ENCODE data around the gene DCXR. TPM values are rescaled to one million over a fixed set of nuclear protein-coding genes. Genes with fewer than 3 reads are reported as not detected.

DCXR gene
- total and polyA plus RNA-seq, 2 of the 13 experiments (the other 11 are each of a cell fraction or from before 2014, with no cell fraction given), result 287 to 311 TPM

GRCh38 chr17:81992306-81993102 lies 45.0 kb downstream of the DCXR start (continued):
- TF ChIP-seq, protein P1, sequence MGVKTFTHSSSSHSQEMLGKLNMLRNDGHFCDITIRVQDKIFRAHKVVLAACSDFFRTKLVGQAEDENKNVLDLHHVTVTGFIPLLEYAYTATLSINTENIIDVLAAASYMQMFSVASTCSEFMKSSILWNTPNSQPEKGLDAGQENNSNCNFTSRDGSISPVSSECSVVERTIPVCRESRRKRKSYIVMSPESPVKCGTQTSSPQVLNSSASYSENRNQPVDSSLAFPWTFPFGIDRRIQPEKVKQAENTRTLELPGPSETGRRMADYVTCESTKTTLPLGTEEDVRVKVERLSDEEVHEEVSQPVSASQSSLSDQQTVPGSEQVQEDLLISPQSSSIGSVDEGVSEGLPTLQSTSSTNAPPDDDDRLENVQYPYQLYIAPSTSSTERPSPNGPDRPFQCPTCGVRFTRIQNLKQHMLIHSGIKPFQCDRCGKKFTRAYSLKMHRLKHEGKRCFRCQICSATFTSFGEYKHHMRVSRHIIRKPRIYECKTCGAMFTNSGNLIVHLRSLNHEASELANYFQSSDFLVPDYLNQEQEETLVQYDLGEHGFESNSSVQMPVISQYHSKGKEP (CRISPR knock-in tag; IDR thresholded peaks at IDR 0.05), result peak; percentile 83
- TF ChIP-seq ZNF563 (CRISPR knock-in tag; IDR thresholded peaks at IDR 0.05) (peak; percentile 74), RFX3 (CRISPR knock-in tag; IDR thresholded peaks at IDR 0.05) (no peak), ZNF790 (CRISPR knock-in tag; IDR thresholded peaks at IDR 0.05; ENCODE audit: borderline replicate concordance) (peak; percentile 21; the same call in 1 of the 2 replicates), SOX6 (IDR thresholded peaks at IDR 0.05) (no peak), SOX6 (CRISPR knock-in tag; IDR thresholded peaks at IDR 0.05) (peak; percentile 95), ETV6 (CRISPR knock-in tag; conservative IDR thresholded peaks at IDR 0.05) (0 out of 2 replicates have a peak, but pooled peaks have one; percentile 52), ZNF772 (CRISPR knock-in tag; IDR thresholded peaks at IDR 0.05) (peak; percentile 99), MEF2D (CRISPR knock-in tag; IDR thresholded peaks at IDR 0.05) (peak; percentile 96), ZBTB33 (CRISPR knock-in tag; IDR thresholded peaks at IDR 0.05) (peak; percentile 68), IRX3 (CRISPR knock-in tag; IDR thresholded peaks at IDR 0.05; ENCODE audit: borderline replicate concordance, low read depth) (peak; percentile 98), RFX5 (IDR thresholded peaks at IDR 0.05; ENCODE audit: low read depth, low read length) (no peak), TOPORS (CRISPR knock-in tag; IDR thresholded peaks at IDR 0.05) (peak; percentile 91), ZSCAN22 (CRISPR knock-in tag; IDR thresholded peaks at IDR 0.05) (peak; percentile 79; the same call in 1 of the 2 replicates), KLF13 (CRISPR knock-in tag; IDR thresholded peaks at IDR 0.05) (no peak), KAT2B (IDR thresholded peaks at IDR 0.05; ENCODE audit: borderline replicate concordance, low read depth, low read length) (no peak), GFI1 (CRISPR knock-in tag; IDR thresholded peaks at IDR 0.05; ENCODE audit: borderline replicate concordance) (peak; percentile 76), FOSL2 (CRISPR knock-in tag; IDR thresholded peaks at IDR 0.05) (peak; percentile 67; the same call in 1 of the 2 replicates), ZNF746 (CRISPR knock-in tag; IDR thresholded peaks at IDR 0.05) (peak; percentile 94)
- TF ChIP-seq, protein P2, sequence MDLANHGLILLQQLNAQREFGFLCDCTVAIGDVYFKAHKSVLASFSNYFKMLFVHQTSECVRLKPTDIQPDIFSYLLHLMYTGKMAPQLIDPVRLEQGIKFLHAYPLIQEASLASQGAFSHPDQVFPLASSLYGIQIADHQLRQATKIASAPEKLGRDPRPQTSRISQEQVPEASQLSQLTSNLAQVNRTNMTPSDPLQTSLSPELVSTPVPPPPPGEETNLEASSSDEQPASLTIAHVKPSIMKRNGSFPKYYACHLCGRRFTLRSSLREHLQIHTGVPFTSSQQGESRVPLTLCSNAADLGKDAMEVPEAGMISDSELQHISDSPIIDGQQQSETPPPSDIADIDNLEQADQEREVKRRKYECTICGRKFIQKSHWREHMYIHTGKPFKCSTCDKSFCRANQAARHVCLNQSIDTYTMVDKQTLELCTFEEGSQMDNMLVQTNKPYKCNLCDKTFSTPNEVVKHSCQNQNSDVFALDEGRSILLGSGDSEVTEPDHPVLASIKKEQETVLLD (CRISPR knock-in tag; IDR thresholded peaks at IDR 0.05; ENCODE audit: low read depth), result peak; percentile 87
- TF ChIP-seq, protein P3, sequence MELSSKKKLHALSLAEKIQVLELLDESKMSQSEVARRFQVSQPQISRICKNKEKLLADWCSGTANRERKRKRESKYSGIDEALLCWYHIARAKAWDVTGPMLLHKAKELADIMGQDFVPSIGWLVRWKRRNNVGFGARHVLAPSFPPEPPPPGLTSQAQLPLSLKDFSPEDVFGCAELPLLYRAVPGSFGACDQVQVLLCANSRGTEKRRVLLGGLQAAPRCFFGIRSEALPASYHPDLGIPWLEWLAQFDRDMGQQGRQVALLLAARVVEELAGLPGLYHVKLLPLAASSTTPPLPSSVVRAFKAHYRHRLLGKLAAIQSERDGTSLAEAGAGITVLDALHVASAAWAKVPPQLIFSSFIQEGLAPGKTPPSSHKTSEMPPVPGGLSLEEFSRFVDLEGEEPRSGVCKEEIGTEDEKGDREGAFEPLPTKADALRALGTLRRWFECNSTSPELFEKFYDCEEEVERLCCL (CRISPR knock-in tag; IDR thresholded peaks at IDR 0.05; ENCODE audit: borderline replicate concordance), result peak; percentile 99
- TF ChIP-seq, protein P4, sequence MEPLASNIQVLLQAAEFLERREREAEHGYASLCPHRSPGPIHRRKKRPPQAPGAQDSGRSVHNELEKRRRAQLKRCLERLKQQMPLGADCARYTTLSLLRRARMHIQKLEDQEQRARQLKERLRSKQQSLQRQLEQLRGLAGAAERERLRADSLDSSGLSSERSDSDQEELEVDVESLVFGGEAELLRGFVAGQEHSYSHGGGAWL (CRISPR knock-in tag; IDR thresholded peaks at IDR 0.05), result peak; percentile 86
